Renal pelvis (tissue), 4 donors: ENCODE measurements around the gene CAMTA1. TPM values are rescaled to one million over a fixed set of nuclear protein-coding genes. Genes with fewer than 3 reads are reported as not detected.
A peak's percentile ranks its signal among the peaks of the same experiment; 100 is the strongest.
"Not testable (repeated sequence)": the region's sequence is repeated elsewhere in the genome, so short reads cannot be mapped to it uniquely, and the experiment has no call there.

Experiments used
- DNase-seq: peaks from one replicate; pipeline ENCODE4 v3.0.0-alpha.2; 2013
- polyA plus RNA-seq, 3 donors: library from polyadenylated mRNA; unstranded; fragments of 120-200 nt; gene quantifications; one replicate each; pipeline ENCODE4 v1.2.1, GENCODE V29; 2013; ENCODE audit not compliant: insufficient read length in 3 of 3

Gene CAMTA1
- polyA plus RNA-seq, 3 donors = 72.3 to 83.1 (median 76.0) TPM

DNA sequence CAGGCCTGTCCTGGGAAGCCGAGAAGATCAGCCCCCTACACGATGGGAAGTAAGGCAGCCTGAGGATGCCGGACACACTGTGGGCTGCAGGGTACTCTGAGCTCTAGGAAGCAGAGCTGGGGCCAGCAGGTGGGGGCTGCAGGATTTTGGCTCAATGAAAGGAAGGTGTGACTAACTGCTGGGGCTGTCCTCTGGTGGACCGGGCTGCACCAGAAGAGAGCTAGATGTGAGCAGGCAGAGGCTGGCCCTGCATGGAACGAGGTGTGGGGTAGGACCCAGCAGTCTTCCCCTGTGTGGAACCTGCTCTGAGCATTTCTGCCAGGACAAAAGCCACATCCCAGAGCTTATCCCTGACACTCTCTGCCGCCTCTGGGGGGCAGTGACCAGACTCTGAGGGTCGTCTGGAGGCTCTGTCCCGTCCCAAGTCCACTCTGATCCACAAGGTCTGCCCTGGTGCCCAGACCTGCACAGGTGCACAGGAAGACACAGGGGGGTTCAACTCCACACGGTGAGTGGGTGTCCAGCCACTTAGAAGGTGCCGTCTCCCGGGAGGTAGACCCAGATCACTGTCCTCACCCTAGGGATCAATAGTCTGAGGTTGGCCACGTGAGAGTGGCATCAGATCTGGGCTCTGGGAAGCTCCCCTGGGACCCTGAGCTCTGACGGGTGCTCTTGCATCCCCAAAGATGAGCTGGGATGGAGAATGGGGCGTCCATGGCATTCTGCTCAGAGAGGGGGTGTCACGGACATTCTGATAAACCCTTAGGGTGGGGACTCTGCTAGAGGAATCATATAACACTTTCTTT, 798.2 kb downstream of the CAMTA1 start:
- no peak for DNase-seq

DNA sequence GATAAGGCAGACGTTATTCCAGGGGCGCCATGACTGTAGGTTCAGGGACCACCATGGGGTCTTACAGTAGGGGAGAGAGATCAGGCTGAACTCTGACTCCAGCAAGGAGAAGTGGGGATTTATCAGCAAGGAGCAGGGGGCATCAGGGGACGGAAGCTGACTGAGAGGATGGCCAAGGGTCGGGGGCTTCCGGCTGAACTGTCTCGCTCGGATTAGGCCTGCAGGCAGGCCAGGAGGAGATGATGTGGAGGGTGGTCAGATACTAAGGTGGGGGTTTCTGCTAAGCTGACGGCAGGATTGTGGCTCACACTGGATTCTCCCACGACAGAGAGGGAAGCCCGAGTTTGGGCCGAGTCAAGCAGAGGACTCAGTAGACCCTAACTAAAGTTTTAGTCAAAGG, 798.9 kb downstream of the CAMTA1 start:
- no peak for DNase-seq

DNA sequence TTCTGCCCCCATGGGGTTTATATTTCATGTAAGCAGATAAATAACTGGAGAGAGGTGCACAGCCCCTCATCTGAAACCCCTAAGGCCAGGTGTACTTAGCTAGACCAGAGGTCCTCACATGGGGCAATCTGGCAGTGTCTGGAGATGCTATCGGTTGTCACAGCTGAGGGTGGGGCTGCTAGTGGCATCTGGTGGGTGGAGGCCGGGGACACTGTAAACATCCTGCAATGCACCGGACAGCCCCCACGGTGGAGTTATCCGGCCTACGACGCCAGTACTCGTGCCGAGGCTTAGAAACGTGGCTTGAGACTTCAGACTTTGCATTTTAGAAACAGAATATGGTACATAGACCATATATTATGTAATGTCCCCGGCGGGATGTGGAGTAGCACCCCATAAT, 799.4 kb downstream of the CAMTA1 start:
- DNase-seq = no peak

DNA sequence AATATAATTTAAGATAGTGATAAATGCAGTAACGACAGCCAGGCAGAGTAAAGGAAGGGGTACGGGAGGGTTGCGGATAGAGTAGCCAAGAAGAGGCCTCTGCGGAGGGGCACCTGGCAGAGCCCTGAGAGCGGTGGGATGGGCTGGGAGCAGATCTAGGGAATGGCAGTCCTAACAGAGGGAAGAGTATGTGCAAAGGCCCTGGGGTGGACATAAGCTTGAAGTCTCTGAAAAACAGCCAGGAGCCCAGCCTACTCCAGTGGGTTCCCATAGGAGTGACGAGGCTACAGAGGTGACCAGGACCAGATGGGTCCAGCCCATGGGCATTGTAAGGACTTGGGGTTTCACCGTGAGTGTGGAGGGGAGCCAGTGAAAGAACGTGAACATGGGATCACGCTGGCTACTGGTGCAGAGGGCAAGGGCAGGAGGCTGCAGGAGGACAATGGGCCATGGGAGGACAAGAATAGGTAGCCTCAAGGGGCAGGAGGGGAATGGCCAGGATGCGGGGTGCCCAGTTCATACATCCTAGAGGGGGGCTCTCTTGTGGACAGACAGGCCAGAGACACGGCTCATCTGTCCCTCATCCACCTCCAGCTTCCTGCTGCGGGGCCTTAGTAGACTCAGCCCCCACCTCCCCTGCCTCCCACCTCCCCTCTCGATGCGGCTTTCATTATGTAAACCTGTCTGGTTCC, 800.1 kb downstream of the CAMTA1 start:
- no peak for DNase-seq

DNA sequence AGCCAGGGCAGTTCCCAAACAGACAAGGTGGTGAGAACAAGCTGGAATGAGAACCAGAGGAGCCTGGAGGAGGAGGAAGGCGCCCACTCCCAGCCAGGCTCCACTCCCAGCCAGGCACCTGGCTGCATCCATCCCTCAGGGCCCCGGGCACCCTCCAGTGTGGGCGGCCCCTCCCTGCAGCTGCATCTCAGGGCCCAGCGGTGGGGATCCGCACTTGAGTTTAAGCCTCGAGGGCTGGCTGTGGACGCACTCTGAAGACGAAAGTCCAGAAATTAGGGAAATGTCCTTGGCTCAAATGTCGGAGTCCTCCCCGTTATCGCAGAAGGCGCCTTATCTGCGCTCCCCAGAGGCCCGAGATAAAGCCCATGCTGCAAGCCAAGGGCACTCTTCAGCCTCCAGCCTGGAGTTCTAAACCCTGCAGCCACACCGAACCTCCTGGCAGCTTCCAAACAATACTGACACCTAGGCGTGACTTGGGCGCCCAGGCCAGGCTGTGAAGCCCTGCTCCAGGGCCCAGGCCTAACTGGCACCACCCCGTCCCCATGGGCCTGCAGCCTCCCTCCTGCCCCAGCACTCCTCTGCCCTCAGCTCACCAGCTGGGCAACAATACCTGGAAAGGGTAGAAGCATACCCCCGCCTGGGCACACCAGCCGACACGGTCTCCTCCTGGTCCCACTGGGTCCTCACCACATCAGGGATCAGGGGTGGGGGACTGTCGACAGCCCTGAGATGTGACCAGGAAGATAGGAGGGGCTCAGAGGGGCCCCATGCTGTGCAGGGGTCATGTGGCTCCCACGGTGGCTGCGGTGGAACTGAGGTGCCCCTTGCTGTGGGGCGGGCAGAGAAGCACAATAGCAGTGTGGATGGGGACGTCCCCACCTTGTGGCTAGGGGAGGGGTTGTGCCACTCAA, 801.0 kb downstream of the CAMTA1 start:
- no peak for DNase-seq

DNA sequence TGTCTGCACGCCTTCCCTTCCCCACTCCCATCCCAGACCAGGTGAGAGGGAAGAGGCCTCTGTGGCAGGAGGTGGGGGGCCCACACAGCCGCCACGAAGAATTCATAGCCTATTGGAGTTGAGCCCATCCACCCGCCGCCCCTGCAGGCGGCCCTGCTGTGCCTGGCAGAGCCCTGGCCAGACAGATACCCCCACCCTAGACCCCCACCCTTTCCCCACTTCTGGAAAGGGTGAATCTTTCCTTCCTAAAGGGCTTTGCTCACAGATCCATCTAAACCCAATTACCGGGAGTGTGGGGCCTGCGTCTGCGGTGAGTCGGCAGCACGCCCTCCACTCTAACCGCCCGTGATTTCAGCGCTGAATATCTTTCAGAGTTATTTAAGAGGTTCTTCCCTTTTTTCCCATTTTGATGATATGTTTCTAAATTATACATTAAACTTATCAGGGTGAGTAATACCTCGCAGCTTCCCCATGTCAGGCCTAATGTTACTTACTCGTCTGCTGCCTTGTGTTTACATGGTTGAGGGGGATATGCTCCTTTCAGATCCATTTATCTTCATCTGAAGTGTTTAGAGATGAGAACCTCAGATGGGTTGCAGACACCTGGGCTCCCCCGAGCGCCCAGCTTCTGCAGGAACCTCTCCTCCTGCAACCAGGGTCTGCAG, 802.0 kb downstream of the CAMTA1 start:
- no peak for DNase-seq

DNA sequence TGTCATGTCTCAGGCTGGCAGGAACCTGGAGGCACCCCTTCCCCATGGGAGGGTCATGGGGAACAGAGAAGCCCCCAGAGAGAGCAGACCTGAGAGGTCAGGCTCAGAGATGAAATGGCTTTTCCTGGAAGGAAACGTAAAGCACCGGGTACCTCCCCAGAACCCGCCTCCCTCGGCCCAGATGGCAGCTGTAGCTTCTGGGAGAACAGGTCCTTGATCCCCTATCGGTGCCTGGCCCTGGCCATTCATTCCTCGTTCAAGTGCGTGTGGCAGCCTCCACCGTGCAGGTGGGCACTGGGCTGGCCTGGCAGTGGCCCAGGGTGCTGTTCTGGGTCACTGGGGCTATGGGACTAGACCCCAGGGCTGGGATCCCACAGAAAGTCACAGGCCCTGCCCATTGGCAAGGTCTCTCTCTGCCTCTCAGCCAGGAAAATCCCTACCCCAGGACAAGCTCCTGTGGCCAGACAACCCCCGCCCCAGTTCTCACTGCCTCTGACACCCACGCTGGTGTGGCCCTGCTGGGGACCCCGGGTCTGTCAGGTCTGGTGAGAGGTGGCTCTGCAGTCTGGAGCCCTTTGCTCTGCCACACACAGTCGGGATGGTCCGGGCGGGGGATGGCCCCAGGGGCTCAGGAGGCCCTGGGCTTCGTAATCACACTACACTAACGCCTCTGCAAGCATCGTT, 802.7 kb downstream of the CAMTA1 start:
- DNase-seq = no peak

DNA sequence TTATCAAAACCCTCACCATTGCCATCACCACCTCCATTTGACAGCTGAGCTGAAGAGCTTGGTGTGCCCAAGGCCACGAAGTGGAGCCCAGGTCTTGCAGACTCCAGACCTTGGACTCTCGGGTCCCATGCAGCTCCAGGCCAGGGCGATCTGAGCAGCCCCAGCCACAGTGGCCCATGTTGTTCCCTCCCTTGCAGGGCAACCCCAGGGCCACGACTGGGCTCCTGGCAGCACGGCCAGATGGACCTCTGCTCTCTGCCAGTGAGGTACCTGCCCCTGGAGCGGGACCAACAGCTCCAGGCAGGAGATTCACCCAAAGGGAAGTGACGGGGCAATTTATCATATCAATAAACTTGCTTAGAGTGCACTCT, 803.2 kb downstream of the CAMTA1 start:
- DNase-seq = no peak

DNA sequence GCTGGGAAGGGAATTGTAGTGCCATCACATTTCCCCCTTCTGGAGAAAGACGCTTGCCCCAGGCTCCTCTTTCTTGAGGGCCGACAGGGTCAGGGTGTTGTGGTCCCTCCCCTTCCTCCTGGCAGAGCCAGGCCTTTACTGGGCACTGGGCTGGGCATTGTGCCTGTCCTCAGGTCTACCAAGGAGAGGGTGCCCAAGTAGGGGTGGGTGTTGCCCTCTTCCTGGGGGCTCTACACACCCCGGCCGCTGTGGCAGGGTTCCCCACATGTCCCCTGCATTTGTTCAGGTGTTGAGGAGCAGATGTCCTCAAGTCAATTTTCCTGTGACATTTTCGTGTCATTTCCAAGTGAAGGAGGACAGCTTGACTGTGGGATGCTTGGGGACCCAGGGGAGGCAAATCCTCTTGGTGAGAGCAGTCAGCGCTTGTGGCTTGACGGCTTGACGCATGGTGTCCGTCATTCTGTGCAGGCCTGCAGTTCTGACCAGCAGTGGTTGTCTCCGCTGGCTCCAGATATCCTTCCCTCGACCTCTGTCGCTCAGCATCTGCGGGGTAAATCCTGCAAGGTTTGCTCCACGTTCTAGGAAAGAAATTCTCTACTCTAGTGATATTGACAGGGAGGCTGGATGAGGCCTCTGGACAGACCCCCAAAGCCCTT, 804.0 kb downstream of the CAMTA1 start:
- DNase-seq = no peak

DNA sequence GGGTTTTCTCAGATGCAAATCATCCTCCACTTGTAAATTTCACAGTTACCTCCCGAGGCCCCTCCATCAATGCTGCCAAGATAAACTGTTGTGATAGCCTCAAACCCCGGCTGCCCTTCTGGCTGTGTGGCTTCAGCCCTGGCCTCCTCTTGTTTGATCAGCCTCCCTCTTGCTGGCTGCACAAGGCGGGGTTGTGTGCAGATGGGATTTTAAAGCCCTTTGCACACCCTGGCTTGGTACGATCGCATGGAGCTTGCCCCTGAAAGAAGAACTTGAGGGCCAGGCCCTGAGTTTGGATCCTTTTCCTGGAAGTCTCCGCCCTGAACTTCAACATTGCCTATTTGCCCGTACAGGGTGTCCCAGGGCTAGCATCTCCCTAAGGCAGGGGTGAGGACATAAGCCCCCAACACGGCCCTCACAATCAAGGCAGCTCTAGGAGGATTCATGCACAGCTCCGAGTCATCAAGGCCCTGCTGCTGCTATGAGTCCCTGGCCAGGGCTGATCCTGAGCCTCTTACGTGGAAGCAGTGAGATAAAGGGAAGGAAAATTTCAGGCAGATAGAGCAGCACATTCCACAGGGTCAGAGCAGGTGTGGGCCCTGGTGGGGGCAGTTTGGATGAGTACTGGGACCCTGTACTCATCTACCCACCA, 804.6 kb downstream of the CAMTA1 start:
- DNase-seq = no peak

DNA sequence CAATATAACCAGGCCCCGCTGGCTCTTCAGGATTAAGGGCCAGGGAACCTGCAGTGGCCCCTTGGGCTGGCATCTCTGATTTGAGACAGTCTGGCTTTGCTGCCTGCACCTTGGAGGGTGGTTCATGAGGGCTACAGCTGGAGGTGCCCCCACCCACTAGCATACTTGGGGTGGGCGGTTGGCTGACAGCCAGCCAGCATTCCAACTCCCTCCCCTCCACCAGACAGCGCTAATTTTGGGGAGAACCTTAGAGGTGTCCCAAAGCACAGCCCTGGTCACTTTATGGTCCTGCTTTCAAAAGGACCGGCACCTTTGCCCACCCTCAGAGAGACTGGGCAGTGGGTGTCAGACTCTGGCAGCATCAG, 805.2 kb downstream of the CAMTA1 start:
- no peak for DNase-seq

DNA sequence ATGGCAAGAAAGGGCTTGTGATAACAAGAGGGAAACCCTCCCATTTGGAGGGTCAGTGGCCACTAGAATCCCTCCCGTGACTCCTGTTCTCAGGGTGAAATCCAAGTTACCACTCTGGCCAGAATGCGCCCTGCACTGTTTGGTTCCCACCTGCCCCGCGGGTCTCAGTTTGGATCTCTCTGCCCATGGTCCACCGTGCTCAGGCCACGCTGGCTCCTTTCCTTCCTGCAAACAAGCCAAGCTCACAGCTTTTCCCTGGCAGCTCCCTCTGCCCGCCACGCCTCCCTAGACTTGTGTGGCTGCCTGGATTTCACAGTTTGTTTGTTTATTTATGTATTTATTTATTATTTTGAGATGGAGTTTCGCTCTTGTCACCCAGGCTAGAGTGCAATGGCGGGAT, 806.3 kb downstream of the CAMTA1 start:
- DNase-seq = no peak

DNA sequence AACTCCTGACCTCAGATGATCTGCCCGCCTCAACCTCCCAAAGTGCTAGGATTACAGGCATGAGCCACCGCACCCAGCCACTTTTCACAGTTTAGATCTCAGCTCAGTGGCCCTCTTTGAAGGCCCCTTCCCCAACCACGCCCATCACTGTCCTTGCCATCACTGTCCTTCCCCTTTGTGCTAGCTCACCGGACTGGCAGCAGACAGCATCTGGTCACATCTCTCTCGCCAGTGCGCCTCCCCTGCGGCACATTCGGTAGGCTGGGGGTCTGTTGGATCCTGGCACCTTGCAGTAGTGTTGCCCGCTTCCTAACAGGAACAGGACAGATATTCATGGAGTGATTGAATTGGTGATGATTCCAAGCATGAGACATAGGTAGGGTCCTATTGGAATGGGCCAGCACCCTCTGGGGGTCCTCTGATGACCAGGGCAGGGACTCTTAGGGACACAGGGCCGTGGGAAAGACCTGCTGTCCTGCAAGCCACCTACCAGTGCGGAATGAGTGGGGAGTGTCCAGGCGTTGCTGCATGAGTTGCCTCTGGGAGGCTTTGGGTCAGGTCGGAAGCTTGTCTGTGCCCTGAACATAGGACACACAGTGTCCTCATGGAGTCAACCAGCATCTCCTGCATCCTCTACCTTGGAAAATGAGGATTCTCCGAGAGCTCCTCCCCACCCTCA, 807.0 kb downstream of the CAMTA1 start:
- DNase-seq = no peak

DNA sequence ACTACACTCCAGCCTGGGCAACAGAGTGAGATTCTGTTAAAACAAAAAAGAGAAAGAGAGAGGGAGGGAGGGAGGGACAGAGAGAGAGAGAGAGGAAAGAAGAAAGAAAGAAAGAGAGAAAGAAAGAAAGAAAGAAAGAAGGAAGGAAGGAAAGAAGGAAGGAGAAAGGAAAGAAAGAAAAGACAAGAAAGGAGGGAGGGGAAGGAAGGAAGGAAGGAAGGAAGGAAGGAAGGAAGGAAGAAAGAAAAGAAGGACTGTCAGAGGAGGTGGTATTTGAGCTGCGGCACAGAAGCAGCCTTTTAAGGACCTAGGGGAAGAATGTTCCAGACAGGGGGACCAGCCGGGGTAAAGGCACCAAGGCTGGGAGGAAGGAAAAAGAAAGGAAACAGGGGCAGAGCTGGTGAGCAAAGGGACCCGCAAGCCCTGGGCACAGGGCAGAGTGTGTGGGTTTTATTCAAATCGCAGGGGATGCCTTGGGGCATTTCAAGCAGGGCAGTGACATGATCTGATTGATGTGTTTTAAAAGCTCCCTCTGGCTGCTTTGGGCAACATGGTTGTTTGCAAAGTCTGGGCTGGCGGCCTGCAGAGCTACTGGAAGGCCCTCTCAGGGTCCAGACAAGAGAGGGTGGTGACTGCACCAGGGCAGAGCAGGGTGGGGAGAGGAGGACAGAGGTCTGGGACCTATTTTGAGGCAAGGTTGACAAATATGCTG, 808.9 kb downstream of the CAMTA1 start:
- no peak for DNase-seq

DNA sequence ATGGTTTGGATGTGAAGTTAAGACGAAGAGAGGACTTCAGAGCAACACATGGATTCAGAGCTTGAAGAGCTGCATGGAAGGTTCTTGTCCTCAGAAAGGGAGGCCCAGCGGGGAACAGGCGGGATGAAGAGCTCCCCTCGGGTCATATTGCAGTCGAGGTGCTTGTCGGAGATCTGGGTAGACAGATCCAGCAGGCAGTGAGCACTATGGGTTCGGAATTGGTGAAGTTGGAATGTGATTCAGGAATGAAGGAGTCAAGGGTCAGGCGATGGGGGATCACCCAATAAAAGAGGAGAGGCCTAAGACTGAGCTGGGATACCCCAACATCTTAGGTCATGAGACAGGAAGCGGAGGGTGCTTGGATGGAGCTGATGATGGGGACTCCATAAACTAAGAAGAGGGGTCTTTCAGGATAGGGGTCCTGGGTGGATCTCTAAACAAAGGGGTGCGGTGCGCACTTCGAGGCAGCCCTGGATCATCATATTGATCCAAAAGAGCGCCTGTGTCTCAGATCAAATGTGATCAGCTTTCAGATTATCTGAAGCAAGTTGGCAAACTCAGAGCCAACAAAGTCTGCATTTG, 809.6 kb downstream of the CAMTA1 start:
- no peak for DNase-seq

DNA sequence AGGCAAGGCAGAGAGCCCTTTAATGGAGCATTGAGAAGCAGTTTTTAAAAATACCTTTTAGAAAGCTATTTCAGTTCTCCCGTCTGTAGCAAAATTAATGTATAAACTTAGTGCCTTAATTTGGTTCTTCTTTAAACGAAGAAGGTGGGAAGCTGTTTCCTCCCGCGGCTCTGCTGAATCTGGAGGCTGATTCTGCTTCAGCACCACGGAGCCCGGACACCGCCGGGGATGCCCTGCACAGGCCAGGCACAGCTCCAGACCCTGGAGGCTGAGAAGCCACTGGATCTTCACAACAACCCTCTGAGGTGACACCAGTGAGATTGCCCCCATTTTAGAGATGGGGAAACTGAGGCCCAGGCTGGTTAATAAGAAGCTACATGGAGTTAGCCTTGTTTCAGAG, 810.1 kb downstream of the CAMTA1 start:
- no peak for DNase-seq

DNA sequence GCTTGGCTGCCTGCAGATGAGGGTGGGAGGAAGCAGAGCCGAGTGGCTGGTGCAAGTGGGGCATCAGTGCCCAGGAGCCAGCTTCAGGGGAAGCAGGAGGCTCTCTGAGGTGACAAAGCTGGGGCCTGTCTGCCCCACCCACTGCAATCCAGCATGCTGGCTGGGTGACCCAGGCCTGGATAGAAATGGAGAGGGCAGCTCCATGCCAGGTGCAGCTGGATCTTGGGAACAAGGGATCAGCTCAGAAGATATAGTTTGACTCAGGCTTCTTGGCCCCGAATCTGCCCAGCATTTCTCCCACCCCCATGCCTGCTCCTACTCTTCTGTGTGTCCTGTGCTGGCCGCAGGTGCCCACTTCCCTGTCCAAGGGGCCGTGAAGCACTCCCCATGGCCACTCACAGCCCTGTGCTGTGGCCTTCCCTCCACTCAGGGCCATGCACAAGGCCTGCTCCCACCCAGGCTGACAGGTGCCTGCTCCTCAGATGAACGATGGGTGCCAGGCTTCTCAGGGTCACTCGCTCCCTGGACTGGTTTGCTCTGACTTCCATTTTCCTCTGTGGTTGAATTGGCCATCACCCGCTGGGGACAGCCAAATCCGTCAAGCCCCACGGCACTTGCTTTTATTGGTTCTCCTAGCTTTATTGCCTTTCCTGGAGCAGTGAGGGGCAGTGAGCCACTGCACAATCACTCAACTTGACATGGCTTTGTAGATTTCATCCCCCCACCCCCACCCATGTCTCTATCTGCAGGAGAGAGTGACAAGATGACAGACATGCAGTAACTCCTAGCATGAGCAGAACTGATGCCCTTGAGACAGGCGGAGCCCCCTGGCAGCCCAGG, 811.1 kb downstream of the CAMTA1 start:
- DNase-seq = peak; percentile 43

DNA sequence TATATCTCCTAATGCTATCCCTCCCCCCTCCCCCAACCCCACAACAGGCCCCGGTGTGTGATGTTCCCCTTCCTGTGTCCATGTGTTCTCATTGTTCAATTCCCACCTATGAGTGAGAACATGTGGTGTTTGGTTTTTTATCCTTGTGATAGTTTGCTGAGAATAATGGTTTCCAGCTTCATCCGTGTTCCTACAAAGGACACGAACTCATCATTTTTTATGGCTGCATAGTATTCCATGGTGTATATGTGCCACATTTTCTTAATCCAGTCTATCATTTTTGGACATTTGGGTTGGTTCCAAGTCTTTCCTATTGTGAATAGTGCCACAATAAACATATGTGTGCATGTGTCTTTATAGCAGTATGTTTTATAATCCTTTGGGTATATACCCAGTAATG, 812.8 kb downstream of the CAMTA1 start:
- not testable (repeated sequence) for DNase-seq
